OCI-LY1 (cell line): Measurements from ENCODE around the gene RUSF1.
A peak's percentile ranks its signal among the peaks of the same experiment; 100 is the strongest.

Experiments used
- H2AFZ ChIP-seq: fragments of 200-600 bp; sonication (generic), shearing (Covaris generic); 2 replicates; pipeline ENCODE4 v1.6.0; 2014; ENCODE audit warnings: antibody characterized with exemption, mild to moderate bottlenecking, low read length
- H3F3A ChIP-seq: fragments of 200-600 bp; sonication (generic), shearing (Covaris generic); 2 replicates; pipeline ENCODE4 v1.6.0; 2014; ENCODE audit warnings: mild to moderate bottlenecking, antibody characterized with exemption, low read length, moderate library complexity; ENCODE audit not compliant: insufficient read depth
- H3K27ac ChIP-seq: fragments of 200-600 bp; sonication (generic); 2 replicates; pipeline ENCODE4 v1.5.1; 2014; ENCODE audit warnings: low read length, mixed run types, mild to moderate bottlenecking, low read depth; ENCODE audit not compliant: poor library complexity, severe bottlenecking
- H3K27me3 ChIP-seq: fragments of 200-600 bp; sonication (generic); 2 replicates; pipeline ENCODE4 v1.6.0; 2014; ENCODE audit warnings: antibody characterized with exemption, mild to moderate bottlenecking, low read length, moderate library complexity; ENCODE audit not compliant: insufficient read depth
- H3K36me3 ChIP-seq: fragments of 200-600 bp; sonication (generic); 2 replicates; pipeline ENCODE4 v1.6.1; 2014; ENCODE audit warnings: mild to moderate bottlenecking, antibody characterized with exemption, low read length, moderate library complexity, mixed read lengths; ENCODE audit not compliant: insufficient read depth
- H3K4me1 ChIP-seq: fragments of 200-600 bp; sonication (generic); 2 replicates; pipeline ENCODE4 v1.5.1; 2014; ENCODE audit warnings: mild to moderate bottlenecking, low read length, moderate library complexity; ENCODE audit not compliant: insufficient read depth, severe bottlenecking
- H3K4me2 ChIP-seq: fragments of 200-600 bp; sonication (generic), shearing (Covaris generic); 2 replicates; pipeline ENCODE4 v1.6.1; 2014; ENCODE audit warnings: low read length
- H3K4me3 ChIP-seq: fragments of 200-600 bp; sonication (generic); 2 replicates; pipeline ENCODE4 v1.5.1; 2014; ENCODE audit warnings: low read length, low read depth, mild to moderate bottlenecking, mixed read lengths; ENCODE audit not compliant: poor library complexity, severe bottlenecking
- H3K79me2 ChIP-seq: fragments of 200-600 bp; shearing (Covaris generic); 2 replicates; pipeline ENCODE4 v1.6.1; 2016; ENCODE audit warnings: mixed run types, low read length, mixed read lengths; ENCODE audit not compliant: insufficient read depth
- H3K9ac ChIP-seq: fragments of 200-600 bp; sonication (generic), shearing (Covaris generic); 2 replicates; pipeline ENCODE4 v1.6.1; 2014; ENCODE audit warnings: mild to moderate bottlenecking, low read length, mixed read lengths
- H3K9me2 ChIP-seq: fragments of 200-600 bp; sonication (generic), shearing (Covaris generic); 2 replicates; pipeline ENCODE4 v1.6.1; 2014; ENCODE audit warnings: low read depth, mild to moderate bottlenecking, low read length, mixed read lengths
- H3K9me3 ChIP-seq: fragments of 200-600 bp; shearing (Covaris generic); 2 replicates; pipeline ENCODE4 v1.6.1; 2014; ENCODE audit warnings: low read length, mixed read lengths
- H4K20me1 ChIP-seq: fragments of 200-600 bp; sonication (generic), shearing (Covaris generic); 2 replicates; pipeline ENCODE4 v1.6.0; 2016; ENCODE audit warnings: mild to moderate bottlenecking, low read length; ENCODE audit not compliant: insufficient read depth
- EZH2 ChIP-seq: fragments of 200-600 bp; sonication (generic), shearing (Covaris generic); IDR thresholded peaks from 2 replicates; pipeline ENCODE4 v1.8.0; 2017; ENCODE audit warnings: borderline replicate concordance, mixed run types, mild to moderate bottlenecking, antibody characterized with exemption, low read length, moderate library complexity, mixed read lengths
- TF ChIP-seq, protein P1 (sequence below): fragments of 200-600 bp; sonication (generic), shearing (Covaris generic); IDR thresholded peaks from 2 replicates; pipeline ENCODE4 v1.5.1; 2017; ENCODE audit warnings: mild to moderate bottlenecking, antibody characterized with exemption, low read length, moderate library complexity, mixed read lengths

RUSF1 gene

DNA sequence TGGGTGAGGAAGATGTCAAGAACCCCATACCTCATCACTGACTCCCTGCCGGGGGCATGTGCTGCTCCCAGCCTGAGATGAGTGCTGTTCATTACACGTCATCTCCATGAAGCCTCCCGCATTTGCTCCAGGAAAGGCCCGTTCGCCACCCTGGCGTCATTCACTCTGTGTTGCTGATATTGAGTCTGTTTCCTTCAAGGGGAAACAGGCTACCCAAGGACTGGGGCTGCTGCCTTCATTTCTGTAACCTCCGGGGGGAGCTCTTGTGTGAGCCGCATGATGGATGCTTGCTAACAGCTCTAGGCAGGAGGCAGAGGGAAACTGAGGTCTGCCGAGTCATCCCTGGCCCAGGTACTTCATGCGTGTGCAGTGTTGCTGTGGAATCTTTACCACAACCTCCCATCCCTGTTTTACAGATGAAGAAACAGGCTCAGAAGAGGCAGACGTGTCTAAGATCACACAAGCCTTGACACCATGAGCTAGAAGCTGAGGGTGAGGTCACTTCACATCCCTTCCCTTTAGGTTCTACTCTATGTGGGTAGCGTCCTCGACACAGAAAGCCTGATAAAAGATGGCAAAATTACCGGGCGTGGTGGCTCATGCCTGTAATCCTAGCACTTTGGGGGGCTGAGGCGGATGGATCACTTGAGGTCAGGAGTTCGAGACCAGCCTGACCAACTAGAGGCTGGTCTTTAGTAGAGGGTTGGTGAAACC, 52.4 kb downstream of the RUSF1 start:
- H3K9me2 ChIP-seq: no peaks in the 10 kb centered on the region
- no peaks in the 10 kb centered on the region for H3K79me2 ChIP-seq
- peaks cover 8% of the 10 kb centered on the region; the same call in 1 of the 2 replicates for H3K36me3 ChIP-seq
- H3K9ac ChIP-seq: no peak overlapping the region
- no peaks in the 10 kb centered on the region for H3K9me3 ChIP-seq
- H3K27me3 ChIP-seq: no peaks in the 10 kb centered on the region
- H3F3A ChIP-seq: no peaks in the 10 kb centered on the region
- H3K27ac ChIP-seq: no peak overlapping the region
- H3K4me2 ChIP-seq: peak overlapping the region; percentile 11; the same call in 1 of the 2 replicates
- no peak for TF ChIP-seq EZH2
- TF ChIP-seq, protein P1, sequence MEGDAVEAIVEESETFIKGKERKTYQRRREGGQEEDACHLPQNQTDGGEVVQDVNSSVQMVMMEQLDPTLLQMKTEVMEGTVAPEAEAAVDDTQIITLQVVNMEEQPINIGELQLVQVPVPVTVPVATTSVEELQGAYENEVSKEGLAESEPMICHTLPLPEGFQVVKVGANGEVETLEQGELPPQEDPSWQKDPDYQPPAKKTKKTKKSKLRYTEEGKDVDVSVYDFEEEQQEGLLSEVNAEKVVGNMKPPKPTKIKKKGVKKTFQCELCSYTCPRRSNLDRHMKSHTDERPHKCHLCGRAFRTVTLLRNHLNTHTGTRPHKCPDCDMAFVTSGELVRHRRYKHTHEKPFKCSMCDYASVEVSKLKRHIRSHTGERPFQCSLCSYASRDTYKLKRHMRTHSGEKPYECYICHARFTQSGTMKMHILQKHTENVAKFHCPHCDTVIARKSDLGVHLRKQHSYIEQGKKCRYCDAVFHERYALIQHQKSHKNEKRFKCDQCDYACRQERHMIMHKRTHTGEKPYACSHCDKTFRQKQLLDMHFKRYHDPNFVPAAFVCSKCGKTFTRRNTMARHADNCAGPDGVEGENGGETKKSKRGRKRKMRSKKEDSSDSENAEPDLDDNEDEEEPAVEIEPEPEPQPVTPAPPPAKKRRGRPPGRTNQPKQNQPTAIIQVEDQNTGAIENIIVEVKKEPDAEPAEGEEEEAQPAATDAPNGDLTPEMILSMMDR: peak; percentile 66
- H4K20me1 ChIP-seq: no peaks in the 10 kb centered on the region
- no peak overlapping the region for H3K4me3 ChIP-seq
- H2AFZ ChIP-seq: no peak overlapping the region
- H3K4me1 ChIP-seq: peaks cover 23% of the 10 kb centered on the region

DNA sequence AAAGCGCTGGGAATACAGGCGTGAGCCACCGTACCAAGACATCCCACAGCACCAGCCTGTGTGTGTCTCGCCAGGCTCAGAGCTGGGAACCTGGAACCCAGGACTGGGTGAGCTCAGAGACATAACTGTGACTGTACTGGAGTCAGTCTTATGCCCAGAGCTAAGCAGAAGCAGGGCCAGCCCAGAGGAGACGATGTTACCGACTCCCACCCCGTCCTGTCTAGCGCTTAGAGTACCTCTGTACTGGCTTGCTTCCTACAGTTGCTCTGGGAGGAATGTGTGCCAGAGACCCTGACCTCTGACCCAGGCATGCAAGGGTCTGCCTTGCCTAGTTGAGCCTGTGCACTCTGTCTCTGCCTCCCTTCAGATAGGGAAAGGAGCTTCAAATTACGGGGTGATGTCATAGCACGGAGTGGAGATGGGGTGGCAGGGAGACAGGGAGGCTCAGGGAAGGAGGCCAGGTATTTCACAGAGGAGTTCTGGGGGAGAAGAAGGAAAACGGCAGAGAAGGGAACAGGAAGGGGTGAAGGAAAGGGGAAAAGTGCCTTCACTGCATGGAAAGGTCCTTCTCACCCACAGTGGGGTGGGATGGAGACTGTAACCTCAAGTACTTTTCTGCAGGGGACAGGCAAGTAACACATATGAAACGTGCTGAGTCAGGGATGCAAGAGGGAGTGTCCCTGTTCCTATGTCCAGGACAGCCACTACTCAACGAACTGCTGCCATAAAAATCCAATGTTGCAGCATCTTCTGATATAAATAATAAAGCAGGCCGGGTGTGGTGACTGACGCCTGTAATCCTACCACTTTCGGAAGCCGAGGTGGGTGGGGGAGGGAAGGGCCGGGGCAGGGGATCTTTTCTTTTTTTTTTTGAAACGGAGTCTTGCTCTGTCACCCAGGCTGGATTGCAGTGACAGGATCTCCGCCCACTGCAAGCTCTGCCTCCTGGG, 54.7 kb downstream of the RUSF1 start:
- H3K79me2 ChIP-seq: no peaks in the 10 kb centered on the region
- no peaks in the 10 kb centered on the region for H3K27me3 ChIP-seq
- H3K36me3 ChIP-seq: peaks cover 8% of the 10 kb centered on the region; the same call in 1 of the 2 replicates
- no peak overlapping the region for H3K27ac ChIP-seq
- no peaks in the 10 kb centered on the region for H3K9me3 ChIP-seq
- no peaks in the 10 kb centered on the region for H3K9me2 ChIP-seq
- H3K4me1 ChIP-seq: peaks cover 14% of the 10 kb centered on the region
- no peak overlapping the region for H3K4me3 ChIP-seq
- H2AFZ ChIP-seq: no peak overlapping the region
- H3K9ac ChIP-seq: no peak overlapping the region
- H3K4me2 ChIP-seq: no peak overlapping the region
- TF ChIP-seq, protein P1: no peak
- no peak for TF ChIP-seq EZH2
- no peaks in the 10 kb centered on the region for H3F3A ChIP-seq
- no peaks in the 10 kb centered on the region for H4K20me1 ChIP-seq

DNA sequence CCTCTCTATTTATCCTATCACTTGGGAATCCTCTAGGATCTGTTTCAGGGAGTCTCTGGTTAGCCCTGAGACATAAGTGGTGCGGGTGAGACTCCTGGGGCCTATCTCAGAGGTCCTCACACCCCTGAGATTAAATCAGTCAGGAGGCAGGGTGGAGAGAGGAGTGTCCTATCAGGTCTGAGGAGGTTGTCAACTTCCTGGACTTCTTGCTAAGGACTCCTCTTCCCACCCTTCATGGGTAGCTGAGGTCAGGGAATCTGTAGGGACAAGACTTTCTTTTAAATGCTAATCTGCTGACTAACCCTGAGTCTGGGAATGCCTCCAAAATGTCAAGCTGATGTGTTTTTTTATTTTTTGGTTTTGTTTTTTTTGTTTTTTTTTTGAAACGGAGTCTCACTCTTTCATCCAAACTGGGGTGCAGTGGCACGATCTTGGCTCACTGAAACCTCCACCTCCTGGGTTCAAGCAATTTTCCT, 55.5 kb downstream of the RUSF1 start:
- Histone ChIP-seq H3K27ac (no peak overlapping the region), H4K20me1 (no peaks in the 10 kb centered on the region), H3K9me3 (no peaks in the 10 kb centered on the region), H3K36me3 (peaks cover 8% of the 10 kb centered on the region; the same call in 1 of the 2 replicates), H3K4me3 (no peak overlapping the region), H2AFZ (no peak overlapping the region), H3K9me2 (no peaks in the 10 kb centered on the region), H3K4me2 (no peak overlapping the region), H3K27me3 (no peaks in the 10 kb centered on the region), H3K4me1 (peaks cover 5% of the 10 kb centered on the region), H3K9ac (no peak overlapping the region), H3K79me2 (no peaks in the 10 kb centered on the region), H3F3A (no peaks in the 10 kb centered on the region)
- TF ChIP-seq, protein P1: no peak
- no peak for TF ChIP-seq EZH2
